ENCODE results near the gene TMEM17. TPM values are rescaled to one million over a fixed set of nuclear protein-coding genes. Genes with fewer than 3 reads are reported as not detected.

Gene TMEM17
- total RNA-seq, 1 experiment from 2014 or later = 3.2 TPM

DNA sequence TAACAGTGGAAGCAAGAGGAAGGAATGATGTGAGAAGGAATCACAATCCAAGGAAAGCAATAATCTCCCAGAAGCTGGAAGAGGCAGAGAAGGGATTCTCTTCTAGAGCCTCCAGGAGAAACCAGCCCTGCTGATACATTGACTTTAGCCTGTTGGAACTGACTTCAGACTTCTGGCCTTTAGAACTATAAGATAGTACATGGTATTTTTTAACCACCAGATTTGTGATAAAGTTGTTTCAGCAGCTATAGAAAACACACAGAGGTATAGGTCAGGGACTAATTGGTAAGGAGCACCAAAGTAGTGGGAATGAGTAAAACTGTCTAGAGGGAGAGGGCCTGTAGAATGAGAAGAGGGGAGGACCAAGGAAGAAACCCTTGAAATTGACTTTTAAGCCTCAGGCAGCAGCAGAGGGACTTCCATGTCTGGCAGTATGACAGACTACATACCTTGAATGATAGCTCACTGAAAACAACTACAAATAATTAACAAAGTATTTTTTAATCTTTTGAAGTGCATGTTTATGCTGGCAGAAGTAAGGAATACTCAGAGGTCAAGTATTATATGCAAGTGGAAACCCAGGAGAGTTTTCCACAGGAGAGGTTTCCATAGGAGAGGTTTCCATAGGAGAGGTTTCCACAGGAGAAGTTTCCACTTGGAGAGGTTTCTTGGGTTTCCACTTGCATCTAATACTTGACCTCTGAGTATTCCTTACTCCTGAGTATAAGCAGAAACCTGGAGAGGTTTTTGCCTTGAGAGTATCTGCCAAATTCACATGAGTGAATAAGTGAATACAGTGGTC, 33.8 kb upstream of the TMEM17 start:
- no TSS peak for BruUV-seq (replicated peaks)
- Histone ChIP-seq H3K4me3 (replicated peaks in 1 of 2; ENCODE audit: low read depth in 1 of 2, low read length in 2 of 2) (no peak overlapping the region), H3K9ac (ENCODE audit: low read length) (no peak overlapping the region), H3K27me3 (ENCODE audit: insufficient read depth, low read length) (no peaks in the 10 kb centered on the region), H3K79me2 (ENCODE audit: insufficient read depth, low read length) (no peaks in the 10 kb centered on the region), H3K36me3 (ENCODE audit: control insufficient read depth in 1 of 2, insufficient read depth in 2 of 2, low read length in 2 of 2) (no peaks in the 10 kb centered on the region), H2AFZ (ENCODE audit: low read depth, low read length, poor library complexity, severe bottlenecking) (no peak overlapping the region), H4K20me1 (ENCODE audit: insufficient read depth) (no peaks in the 10 kb centered on the region), H3K9me3 (ENCODE audit: control insufficient read depth in 1 of 2, insufficient read depth in 1 of 2, low read depth in 1 of 2, low read length in 2 of 2) (no peaks in the 10 kb centered on the region), H3K4me1 (ENCODE audit: control insufficient read depth in 1 of 2, insufficient read depth in 2 of 2, low read length in 2 of 2) (peaks cover 0 to 3% of the 10 kb centered on the region in 2 experiments; a peak in 1 of 4 replicates), H3K9me2 (ENCODE audit: insufficient read depth) (no peaks in the 10 kb centered on the region), H3K27ac (ENCODE audit: low read depth, low read length) (no peak overlapping the region), H3K4me2 (ENCODE audit: low read length) (no peak overlapping the region)
- TF ChIP-seq, protein P1, sequence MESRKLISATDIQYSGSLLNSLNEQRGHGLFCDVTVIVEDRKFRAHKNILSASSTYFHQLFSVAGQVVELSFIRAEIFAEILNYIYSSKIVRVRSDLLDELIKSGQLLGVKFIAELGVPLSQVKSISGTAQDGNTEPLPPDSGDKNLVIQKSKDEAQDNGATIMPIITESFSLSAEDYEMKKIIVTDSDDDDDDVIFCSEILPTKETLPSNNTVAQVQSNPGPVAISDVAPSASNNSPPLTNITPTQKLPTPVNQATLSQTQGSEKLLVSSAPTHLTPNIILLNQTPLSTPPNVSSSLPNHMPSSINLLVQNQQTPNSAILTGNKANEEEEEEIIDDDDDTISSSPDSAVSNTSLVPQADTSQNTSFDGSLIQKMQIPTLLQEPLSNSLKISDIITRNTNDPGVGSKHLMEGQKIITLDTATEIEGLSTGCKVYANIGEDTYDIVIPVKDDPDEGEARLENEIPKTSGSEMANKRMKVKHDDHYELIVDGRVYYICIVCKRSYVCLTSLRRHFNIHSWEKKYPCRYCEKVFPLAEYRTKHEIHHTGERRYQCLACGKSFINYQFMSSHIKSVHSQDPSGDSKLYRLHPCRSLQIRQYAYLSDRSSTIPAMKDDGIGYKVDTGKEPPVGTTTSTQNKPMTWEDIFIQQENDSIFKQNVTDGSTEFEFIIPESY (IDR thresholded peaks at IDR 0.05; ENCODE audit: extremely low read depth, insufficient replicate concordance, low read length) = no peak
- TF ChIP-seq SP1 (IDR thresholded peaks at IDR 0.05; ENCODE audit: low read depth) (no peak), YY1 (IDR thresholded peaks at IDR 0.05; ENCODE audit: extremely low read depth, insufficient replicate concordance, low read depth, low read length) (no peak), EGR1 (IDR thresholded peaks at IDR 0.05; ENCODE audit: low read depth) (no peak), SRF (IDR thresholded peaks at IDR 0.05; ENCODE audit: low read depth) (no peak), EZH2 (IDR thresholded peaks at IDR 0.05) (no peak), CEBPB (IDR thresholded peaks at IDR 0.05; ENCODE audit: low read depth) (no peak), SIN3A (IDR thresholded peaks at IDR 0.05; ENCODE audit: low read depth) (no peak), FOSL1 (IDR thresholded peaks at IDR 0.05; ENCODE audit: low read depth) (no peak), CBX3 (IDR thresholded peaks at IDR 0.05; ENCODE audit: low read depth) (no peak), ZFX (IDR thresholded peaks at IDR 0.05) (no peak), RAD21 (IDR thresholded peaks at IDR 0.05; ENCODE audit: low read depth) (no peak), TCF7L2 (IDR thresholded peaks at IDR 0.05; ENCODE audit: borderline replicate concordance, extremely low read depth, insufficient read depth, insufficient read length) (no peak), POLR2AphosphoS5 (IDR thresholded peaks at IDR 0.05; ENCODE audit: low read depth, low read length) (no peak), EZH2phosphoT487 (IDR thresholded peaks at IDR 0.05; ENCODE audit: borderline replicate concordance) (no peak), JUND (IDR thresholded peaks at IDR 0.05) (no peak)
- TF ChIP-seq, protein P2, sequence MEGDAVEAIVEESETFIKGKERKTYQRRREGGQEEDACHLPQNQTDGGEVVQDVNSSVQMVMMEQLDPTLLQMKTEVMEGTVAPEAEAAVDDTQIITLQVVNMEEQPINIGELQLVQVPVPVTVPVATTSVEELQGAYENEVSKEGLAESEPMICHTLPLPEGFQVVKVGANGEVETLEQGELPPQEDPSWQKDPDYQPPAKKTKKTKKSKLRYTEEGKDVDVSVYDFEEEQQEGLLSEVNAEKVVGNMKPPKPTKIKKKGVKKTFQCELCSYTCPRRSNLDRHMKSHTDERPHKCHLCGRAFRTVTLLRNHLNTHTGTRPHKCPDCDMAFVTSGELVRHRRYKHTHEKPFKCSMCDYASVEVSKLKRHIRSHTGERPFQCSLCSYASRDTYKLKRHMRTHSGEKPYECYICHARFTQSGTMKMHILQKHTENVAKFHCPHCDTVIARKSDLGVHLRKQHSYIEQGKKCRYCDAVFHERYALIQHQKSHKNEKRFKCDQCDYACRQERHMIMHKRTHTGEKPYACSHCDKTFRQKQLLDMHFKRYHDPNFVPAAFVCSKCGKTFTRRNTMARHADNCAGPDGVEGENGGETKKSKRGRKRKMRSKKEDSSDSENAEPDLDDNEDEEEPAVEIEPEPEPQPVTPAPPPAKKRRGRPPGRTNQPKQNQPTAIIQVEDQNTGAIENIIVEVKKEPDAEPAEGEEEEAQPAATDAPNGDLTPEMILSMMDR (IDR thresholded peaks at IDR 0.05 in 2 of 3, conservative IDR thresholded peaks at IDR 0.05 in 1 of 3; ENCODE audit: borderline replicate concordance in 1 of 3, insufficient read depth in 1 of 3, low read depth in 2 of 3, low read length in 2 of 3) = no peak
- TF ChIP-seq, protein P3, sequence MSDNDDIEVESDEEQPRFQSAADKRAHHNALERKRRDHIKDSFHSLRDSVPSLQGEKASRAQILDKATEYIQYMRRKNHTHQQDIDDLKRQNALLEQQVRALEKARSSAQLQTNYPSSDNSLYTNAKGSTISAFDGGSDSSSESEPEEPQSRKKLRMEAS (IDR thresholded peaks at IDR 0.05) = no peak
- TF ChIP-seq, protein P4, sequence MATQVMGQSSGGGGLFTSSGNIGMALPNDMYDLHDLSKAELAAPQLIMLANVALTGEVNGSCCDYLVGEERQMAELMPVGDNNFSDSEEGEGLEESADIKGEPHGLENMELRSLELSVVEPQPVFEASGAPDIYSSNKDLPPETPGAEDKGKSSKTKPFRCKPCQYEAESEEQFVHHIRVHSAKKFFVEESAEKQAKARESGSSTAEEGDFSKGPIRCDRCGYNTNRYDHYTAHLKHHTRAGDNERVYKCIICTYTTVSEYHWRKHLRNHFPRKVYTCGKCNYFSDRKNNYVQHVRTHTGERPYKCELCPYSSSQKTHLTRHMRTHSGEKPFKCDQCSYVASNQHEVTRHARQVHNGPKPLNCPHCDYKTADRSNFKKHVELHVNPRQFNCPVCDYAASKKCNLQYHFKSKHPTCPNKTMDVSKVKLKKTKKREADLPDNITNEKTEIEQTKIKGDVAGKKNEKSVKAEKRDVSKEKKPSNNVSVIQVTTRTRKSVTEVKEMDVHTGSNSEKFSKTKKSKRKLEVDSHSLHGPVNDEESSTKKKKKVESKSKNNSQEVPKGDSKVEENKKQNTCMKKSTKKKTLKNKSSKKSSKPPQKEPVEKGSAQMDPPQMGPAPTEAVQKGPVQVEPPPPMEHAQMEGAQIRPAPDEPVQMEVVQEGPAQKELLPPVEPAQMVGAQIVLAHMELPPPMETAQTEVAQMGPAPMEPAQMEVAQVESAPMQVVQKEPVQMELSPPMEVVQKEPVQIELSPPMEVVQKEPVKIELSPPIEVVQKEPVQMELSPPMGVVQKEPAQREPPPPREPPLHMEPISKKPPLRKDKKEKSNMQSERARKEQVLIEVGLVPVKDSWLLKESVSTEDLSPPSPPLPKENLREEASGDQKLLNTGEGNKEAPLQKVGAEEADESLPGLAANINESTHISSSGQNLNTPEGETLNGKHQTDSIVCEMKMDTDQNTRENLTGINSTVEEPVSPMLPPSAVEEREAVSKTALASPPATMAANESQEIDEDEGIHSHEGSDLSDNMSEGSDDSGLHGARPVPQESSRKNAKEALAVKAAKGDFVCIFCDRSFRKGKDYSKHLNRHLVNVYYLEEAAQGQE (IDR thresholded peaks at IDR 0.05; ENCODE audit: low read depth) = no peak
- TF ChIP-seq, protein P5, sequence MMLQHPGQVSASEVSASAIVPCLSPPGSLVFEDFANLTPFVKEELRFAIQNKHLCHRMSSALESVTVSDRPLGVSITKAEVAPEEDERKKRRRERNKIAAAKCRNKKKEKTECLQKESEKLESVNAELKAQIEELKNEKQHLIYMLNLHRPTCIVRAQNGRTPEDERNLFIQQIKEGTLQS (IDR thresholded peaks at IDR 0.05) = no peak
- intact Hi-C loops (cut with micrococcal nuclease) = no loop called here
- ChIA-PET POLR2A (no interaction called here), RAD21 (ENCODE audit: low non-redundant PET in 1 of 2, low total read pairs in 2 of 2, uncharacterized antibody in 2 of 2, unreplicated experiment in 2 of 2) (no interaction called here), CTCF (no interaction called here)
- ATAC-seq = no peak
- DNase-seq (ENCODE audit: low read depth, low spot score) = no peak
